GM23338 (cell line): ENCODE data around the gene HNF4A. TPM values are rescaled to one million over a fixed set of nuclear protein-coding genes. Genes with fewer than 3 reads are reported as not detected.

Experiments
- ATAC-seq: fragments of 200-7000 bp; cut with Tn5 transposase; 3 replicates; pipeline ENCODE4 v1.9.1; 2020
- DNase-seq: peaks from one replicate; pipeline ENCODE4 v3.0.0-alpha.2; 2015; ENCODE audit warnings: low spot score
- H2AFZ ChIP-seq: fragments of 200-600 bp; sonication (generic); 2 replicates; pipeline ENCODE4 v1.8.0; 2016; ENCODE audit warnings: antibody characterized with exemption, mild to moderate bottlenecking, moderate library complexity
- H3F3A ChIP-seq: fragments of 200-600 bp; sonication (generic); replicated peaks from 2 replicates; pipeline ENCODE4 v1.8.0; 2017; ENCODE audit warnings: antibody characterized with exemption, mixed run types, low read depth
- H3K27ac ChIP-seq: fragments of 200-600 bp; sonication (generic); 2 replicates; pipeline ENCODE4 v1.6.1; 2016; ENCODE audit warnings: low read depth
- H3K27me3 ChIP-seq: fragments of 200-600 bp; sonication (generic); 2 replicates; pipeline ENCODE4 v1.8.0; 2016; ENCODE audit warnings: mild to moderate bottlenecking, mixed run types, moderate library complexity; ENCODE audit not compliant: insufficient read depth
- H3K36me3 ChIP-seq: fragments of 200-600 bp; sonication (generic); 2 replicates; pipeline ENCODE4 v1.8.0; 2016; ENCODE audit warnings: mild to moderate bottlenecking; ENCODE audit not compliant: insufficient read depth
- H3K4me1 ChIP-seq: fragments of 200-600 bp; sonication (generic); 2 replicates; pipeline ENCODE4 v1.8.0; 2016; ENCODE audit warnings: mild to moderate bottlenecking, moderate library complexity; ENCODE audit not compliant: insufficient read depth
- H3K4me2 ChIP-seq: fragments of 200-600 bp; sonication (generic); 2 replicates; pipeline ENCODE4 v1.7.1; 2017; ENCODE audit warnings: mixed run types
- H3K4me3 ChIP-seq: fragments of 200-600 bp; sonication (generic); 2 replicates; pipeline ENCODE4 v1.6.1; 2016; ENCODE audit warnings: mixed run types
- H3K79me2 ChIP-seq: fragments of 200-600 bp; sonication (generic); replicated peaks from 2 replicates; pipeline ENCODE4 v1.8.0; 2017; ENCODE audit warnings: mild to moderate bottlenecking; ENCODE audit not compliant: insufficient read depth
- H3K9me2 ChIP-seq: fragments of 200-600 bp; sonication (generic); 2 replicates; pipeline ENCODE4 v1.8.0; 2017; ENCODE audit not compliant: insufficient read depth
- H4K20me1 ChIP-seq: fragments of 200-600 bp; sonication (generic); replicated peaks from 2 replicates; pipeline ENCODE4 v1.8.0; 2017; ENCODE audit warnings: mild to moderate bottlenecking; ENCODE audit not compliant: insufficient read depth
- H3K27ac Mint-ChIP-seq: 2 replicates; pipeline ENCODE4 v1.8.0; 2020; ENCODE audit warnings: inconsistent platforms, mild to moderate bottlenecking, moderate library complexity, mixed read lengths
- H3K27me3 Mint-ChIP-seq: 3 replicates; pipeline ENCODE4 v1.8.0; 2022; ENCODE audit warnings: low read depth, mild to moderate bottlenecking, moderate library complexity, mixed read lengths, inconsistent platforms; ENCODE audit not compliant: insufficient read depth, poor library complexity
- H3K36me3 Mint-ChIP-seq: 3 replicates; pipeline ENCODE4 v1.8.0; 2021; ENCODE audit warnings: low read depth, mild to moderate bottlenecking, inconsistent platforms, moderate library complexity, mixed read lengths
- H3K4me1 Mint-ChIP-seq: 3 replicates; pipeline ENCODE4 v1.8.0; 2020; ENCODE audit warnings: mild to moderate bottlenecking, inconsistent platforms, mixed read lengths
- H3K4me3 Mint-ChIP-seq: 3 replicates; pipeline ENCODE4 v1.8.0; 2021; ENCODE audit warnings: moderate library complexity, mild to moderate bottlenecking, inconsistent platforms, mixed read lengths
- H3K9me3 Mint-ChIP-seq: 3 replicates; pipeline ENCODE4 v1.8.0; 2020; ENCODE audit warnings: moderate library complexity, mild to moderate bottlenecking, inconsistent platforms, mixed read lengths
- CREB1 ChIP-seq: fragments of 250-450 bp; sonication (Bioruptor Pico); IDR thresholded peaks from 2 replicates; pipeline ENCODE4 v1.5.0; 2020; ENCODE audit warnings: low read depth, mild to moderate bottlenecking, moderate library complexity
- EZH2 ChIP-seq: fragments of 200-600 bp; sonication (generic); IDR thresholded peaks from one replicate; pipeline ENCODE4 v1.8.0; 2017; ENCODE audit warnings: antibody characterized with exemption, mild to moderate bottlenecking, low read depth; ENCODE audit not compliant: unreplicated experiment
- EZH2phosphoT487 ChIP-seq: fragments of 200-600 bp; sonication (generic); IDR thresholded peaks from one replicate; pipeline ENCODE4 v1.8.1; 2018; ENCODE audit warnings: antibody characterized with exemption; ENCODE audit not compliant: unreplicated experiment
- POLR2AphosphoS5 ChIP-seq: IDR thresholded peaks from 2 replicates; pipeline ENCODE4 v1.6.1; 2016; ENCODE audit warnings: antibody characterized with exemption, low read depth
- STAT1 ChIP-seq: IDR thresholded peaks from one replicate; pipeline ENCODE4 v1.6.1; 2016; ENCODE audit warnings: antibody characterized with exemption; ENCODE audit not compliant: unreplicated experiment
- ZNF331 ChIP-seq: fragments of 250-450 bp; sonication (Bioruptor Pico); IDR thresholded peaks from 2 replicates; pipeline ENCODE4 v1.5.0; 2020; ENCODE audit warnings: low read depth, mild to moderate bottlenecking, moderate library complexity
- ZNF462 ChIP-seq: fragments of 250-450 bp; sonication (Bioruptor Pico); IDR thresholded peaks from 2 replicates; pipeline ENCODE4 v1.5.0; 2020; ENCODE audit warnings: mild to moderate bottlenecking, moderate library complexity
- polyA plus RNA-seq: library from polyadenylated mRNA; unstranded; fragments of >200 nt; fragmentation: Nextera tagmentation; extraction: Ambion mirVana; gene quantifications from 2 replicates; pipeline ENCODE4 v1.2.1, GENCODE V29; 2016
- total RNA-seq: library from RNA; depleted of rRNA; stranded (reverse); fragments of >200 nt; shearing (Covaris generic); gene quantifications from 2 replicates; pipeline ENCODE4 v1.2.3, GENCODE V29; 2014

HNF4A gene
- total and polyA plus RNA-seq, 2 experiments from 2014 or later = not detected

GRCh38 chr20:44428174-44429016, 72.9 kb downstream of the HNF4A start (continued):
- TF ChIP-seq ZNF462 (no peak), STAT1 (no peak), EZH2phosphoT487 (no peak), POLR2AphosphoS5 (no peak)

GRCh38 chr20:44429017-44429339, 73.5 kb downstream of the HNF4A start:
- Histone ChIP-seq H4K20me1 (no peaks in the 10 kb centered on the region), H3K27ac (no peak overlapping the region), H3K4me2 (no peak overlapping the region), H2AFZ (no peak overlapping the region), H3K4me3 (no peak overlapping the region), H3K27me3 (no peaks in the 10 kb centered on the region), H3K79me2 (no peaks in the 10 kb centered on the region), H3K36me3 (no peaks in the 10 kb centered on the region), H3K9me2 (peaks cover 4% of the 10 kb centered on the region; the same call in 1 of the 2 replicates), H3K4me1 (no peaks in the 10 kb centered on the region), H3F3A (no peaks in the 10 kb centered on the region)
- ATAC-seq = no peak
- no peak for TF ChIP-seq EZH2
- TF ChIP-seq ZNF331 (CRISPR knock-in tag) = no peak
- no peak for TF ChIP-seq CREB1 (CRISPR knock-in tag)
- H3K4me3 Mint-ChIP-seq = no peak overlapping the region
- H3K4me1 Mint-ChIP-seq = no peaks in the 10 kb centered on the region
- no peaks in the 10 kb centered on the region for H3K9me3 Mint-ChIP-seq
- DNase-seq = no peak
- peaks cover 7% of the 10 kb centered on the region for H3K27me3 Mint-ChIP-seq
- no peak overlapping the region for H3K27ac Mint-ChIP-seq
- no peaks in the 10 kb centered on the region for H3K36me3 Mint-ChIP-seq
